Activated CD8-positive, alpha-beta T cell treated with anti-CD3 and anti-CD28 coated beads for 36 hours (primary cell): ENCODE results near the gene YIPF1. TPM values are rescaled to one million over a fixed set of nuclear protein-coding genes. Genes with fewer than 3 reads are reported as not detected.
A peak's percentile ranks its signal among the peaks of the same experiment; 100 is the strongest.
"Not testable (repeated sequence)": the region's sequence is repeated elsewhere in the genome, so short reads cannot be mapped to it uniquely, and the experiment has no call there.

Experiments
- ATAC-seq: fragments of 200-7000 bp; cut with Tn5 transposase; one replicate; pipeline ENCODE4 v1.10.0; 2021; ENCODE audit warnings: mild to moderate bottlenecking, moderate library complexity
- CTCF ChIA-PET: fragments of 350-600 bp; sonication (Branson Sonifier 250); formaldehyde crosslinking; loops from one replicate; lab custom pipeline; 2021; ENCODE audit warnings: antibody characterized with exemption; lab: Charles Lee
- POLR2A ChIA-PET: fragments of 350-600 bp; sonication (Branson Sonifier 250); formaldehyde crosslinking; loops from one replicate; lab custom pipeline; 2021; ENCODE audit warnings: antibody characterized with exemption; lab: Charles Lee
- DNase-seq: peaks from one replicate; pipeline ENCODE4 v3.0.0-alpha.2; 2020
- H3K27ac Mint-ChIP-seq: one replicate; pipeline ENCODE4 v1.8.0; 2021; ENCODE audit warnings: mild to moderate bottlenecking, mixed read lengths
- H3K27me3 Mint-ChIP-seq: one replicate; pipeline ENCODE4 v1.8.0; 2021; ENCODE audit warnings: mixed read lengths
- H3K36me3 Mint-ChIP-seq: one replicate; pipeline ENCODE4 v1.8.0; 2021; ENCODE audit warnings: low read depth, mixed read lengths
- H3K4me1 Mint-ChIP-seq: one replicate; pipeline ENCODE4 v1.8.0; 2021; ENCODE audit warnings: low read depth, mixed read lengths
- H3K4me3 Mint-ChIP-seq: one replicate; pipeline ENCODE4 v1.8.0; 2021; ENCODE audit warnings: mild to moderate bottlenecking, moderate library complexity, mixed read lengths
- H3K9me3 Mint-ChIP-seq: one replicate; pipeline ENCODE4 v1.8.0; 2021; ENCODE audit warnings: mixed read lengths
- intact Hi-C: fragments of 100-400 bp; cut with micrococcal nuclease; formaldehyde crosslinking; loops from one replicate; pipeline ENCODE4 v1.10.0; 2022
- total RNA-seq, 2 experiments: library from RNA; stranded (reverse); gene quantifications; one replicate each; pipeline ENCODE4 v1.2.3, GENCODE V29; 2021
- TF ChIP-seq, protein P1 (sequence below): fragments of 200-600 bp; IDR thresholded peaks from one replicate; pipeline ENCODE4 v1.8.0; 2022; ENCODE audit warnings: antibody characterized with exemption, mild to moderate bottlenecking

The YIPF1 gene
- total RNA-seq, 2 experiments from 2014 or later = 13.2 to 15.6 TPM

- peaks cover 48% of the 10 kb centered on the region for H3K36me3 Mint-ChIP-seq
- DNase-seq = no peak
- intact Hi-C loops = no loop called here
- peaks cover 5% of the 10 kb centered on the region for H3K4me1 Mint-ChIP-seq
- TF ChIP-seq, protein P1, sequence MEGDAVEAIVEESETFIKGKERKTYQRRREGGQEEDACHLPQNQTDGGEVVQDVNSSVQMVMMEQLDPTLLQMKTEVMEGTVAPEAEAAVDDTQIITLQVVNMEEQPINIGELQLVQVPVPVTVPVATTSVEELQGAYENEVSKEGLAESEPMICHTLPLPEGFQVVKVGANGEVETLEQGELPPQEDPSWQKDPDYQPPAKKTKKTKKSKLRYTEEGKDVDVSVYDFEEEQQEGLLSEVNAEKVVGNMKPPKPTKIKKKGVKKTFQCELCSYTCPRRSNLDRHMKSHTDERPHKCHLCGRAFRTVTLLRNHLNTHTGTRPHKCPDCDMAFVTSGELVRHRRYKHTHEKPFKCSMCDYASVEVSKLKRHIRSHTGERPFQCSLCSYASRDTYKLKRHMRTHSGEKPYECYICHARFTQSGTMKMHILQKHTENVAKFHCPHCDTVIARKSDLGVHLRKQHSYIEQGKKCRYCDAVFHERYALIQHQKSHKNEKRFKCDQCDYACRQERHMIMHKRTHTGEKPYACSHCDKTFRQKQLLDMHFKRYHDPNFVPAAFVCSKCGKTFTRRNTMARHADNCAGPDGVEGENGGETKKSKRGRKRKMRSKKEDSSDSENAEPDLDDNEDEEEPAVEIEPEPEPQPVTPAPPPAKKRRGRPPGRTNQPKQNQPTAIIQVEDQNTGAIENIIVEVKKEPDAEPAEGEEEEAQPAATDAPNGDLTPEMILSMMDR = no peak
- no peak overlapping the region for H3K27ac Mint-ChIP-seq
- no peak overlapping the region for H3K4me3 Mint-ChIP-seq
- CTCF ChIA-PET = interaction anchor here (1.5 kb wide), 1 partner anchor 8 kb away, joined by 7 read pairs; no protein-coding TSS in a partner anchor
- no peaks in the 10 kb centered on the region for H3K9me3 Mint-ChIP-seq
- POLR2A ChIA-PET = no interaction called here
- H3K27me3 Mint-ChIP-seq = no peaks in the 10 kb centered on the region
- no peak for ATAC-seq
Observed at GRCh38 chr1:53819387-53819786, 70.2 kb downstream of the YIPF1 start.

GRCh38 chr1:53816584-53816983 lies 73.0 kb downstream of the YIPF1 start:
- POLR2A ChIA-PET, intact Hi-C loops, CTCF ChIA-PET, H3K27ac Mint-ChIP-seq, H3K4me3 Mint-ChIP-seq, ATAC-seq, H3K4me1 Mint-ChIP-seq, H3K27me3 Mint-ChIP-seq, DNase-seq, H3K9me3 Mint-ChIP-seq: not testable (repeated sequence)
- peaks cover 65% of the 10 kb centered on the region for H3K36me3 Mint-ChIP-seq

DNA sequence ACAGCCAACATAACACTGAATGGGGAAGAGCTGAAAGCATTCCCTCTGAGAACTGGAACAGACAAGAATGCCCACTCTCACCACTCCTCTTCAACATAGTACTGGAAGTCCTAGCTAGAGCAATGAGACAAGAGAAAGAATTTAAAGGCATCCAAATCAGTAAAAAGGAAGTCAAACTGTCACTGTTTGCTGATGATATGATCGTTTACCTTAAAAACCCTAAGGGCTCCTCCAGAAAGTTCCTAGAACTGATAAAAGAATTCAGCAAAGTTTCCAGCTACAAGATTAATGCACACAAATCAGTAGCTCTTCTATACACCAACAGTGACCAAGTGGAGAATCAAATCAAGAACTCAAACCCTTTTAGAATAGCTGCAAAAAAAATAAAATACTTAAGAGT lies 74.1 kb downstream of the YIPF1 start:
- DNase-seq, H3K4me3 Mint-ChIP-seq, ATAC-seq, H3K4me1 Mint-ChIP-seq, H3K27ac Mint-ChIP-seq, intact Hi-C loops, H3K9me3 Mint-ChIP-seq, CTCF ChIA-PET, H3K27me3 Mint-ChIP-seq: not testable (repeated sequence)
- POLR2A ChIA-PET = interaction anchor here (0.6 kb wide), 1 partner anchor 36 kb away, joined by 3 read pairs; no protein-coding TSS in a partner anchor
- peaks cover 76% of the 10 kb centered on the region for H3K36me3 Mint-ChIP-seq

DNA sequence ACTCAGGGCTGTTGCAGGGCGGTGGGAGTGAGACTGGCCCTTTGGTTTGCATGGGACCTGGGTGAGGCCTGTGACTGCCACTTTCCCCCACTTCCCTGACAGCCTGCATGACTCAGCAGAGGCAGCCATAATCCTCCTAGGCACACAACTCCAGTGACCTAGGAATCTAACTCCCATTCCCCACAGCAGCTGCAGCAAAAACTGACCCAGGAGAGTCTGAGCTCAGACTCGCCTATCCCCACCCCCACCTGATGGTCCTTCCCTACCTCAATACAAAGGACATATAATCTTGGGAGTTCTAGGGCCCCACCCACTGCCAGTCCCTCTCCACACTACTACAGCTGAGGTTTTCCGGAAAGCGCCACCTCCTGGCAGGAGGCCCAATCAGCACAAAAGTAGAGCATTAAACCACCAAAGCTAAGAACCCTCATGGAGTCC lies 78.2 kb downstream of the YIPF1 start:
- Mint-ChIP-seq H3K4me3 (no peak overlapping the region), H3K27ac (no peak overlapping the region), H3K9me3 (no peaks in the 10 kb centered on the region), H3K4me1 (peaks cover 7% of the 10 kb centered on the region), H3K36me3 (peaks cover 73% of the 10 kb centered on the region), H3K27me3 (no peaks in the 10 kb centered on the region)
- ATAC-seq = no peak
- POLR2A ChIA-PET = interaction anchor here (1.3 to 1.4 kb wide), 2 partner anchors 12 to 15 kb away, joined by 3 read pairs; no protein-coding TSS in a partner anchor
- TF ChIP-seq, protein P1 = no peak
- peak; percentile 38 for DNase-seq
- CTCF ChIA-PET = interaction anchor here (1.0 to 2.3 kb wide), 6 partner anchors 9 to 66 kb away, joined by 3 to 8 read pairs (median 4); no protein-coding TSS in a partner anchor
- intact Hi-C loops = no loop called here

DNA sequence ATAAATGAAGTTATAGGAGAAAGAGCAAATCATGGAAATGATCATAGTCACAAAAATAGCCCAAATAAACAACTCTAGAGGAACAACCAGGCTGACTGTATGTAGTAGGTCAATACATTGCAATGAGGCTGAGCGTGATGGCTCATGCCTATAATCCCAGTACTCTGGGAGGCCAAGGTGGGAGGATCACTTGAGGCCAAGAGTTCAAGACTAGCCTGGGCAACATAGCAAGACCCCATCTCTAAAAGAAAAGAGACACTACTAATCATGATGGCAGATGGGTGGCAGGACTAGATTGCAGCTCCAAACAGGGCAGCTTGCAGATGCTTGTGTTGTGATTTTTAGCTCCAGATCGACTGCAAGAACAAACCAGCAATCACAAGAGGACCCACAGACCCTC lies 79.1 kb downstream of the YIPF1 start:
- DNase-seq (no peak), ATAC-seq (no peak)
- no peaks in the 10 kb centered on the region for H3K9me3 Mint-ChIP-seq
- ChIA-PET POLR2A (interaction anchor here (1.3 to 1.4 kb wide), 2 partner anchors 13 to 14 kb away, joined by 3 read pairs; no protein-coding TSS in a partner anchor), CTCF (interaction anchor here (1.0 to 2.3 kb wide), 6 partner anchors 9 to 65 kb away, joined by 3 to 8 read pairs (median 4); no protein-coding TSS in a partner anchor)
- H3K36me3 Mint-ChIP-seq = peaks cover 66% of the 10 kb centered on the region
- H3K27me3 Mint-ChIP-seq = no peaks in the 10 kb centered on the region
- TF ChIP-seq, protein P1 = no peak
- H3K4me3 Mint-ChIP-seq = no peak overlapping the region
- intact Hi-C loops = no loop called here
- H3K27ac Mint-ChIP-seq = peak overlapping the region; percentile 17
- peaks cover 5% of the 10 kb centered on the region for H3K4me1 Mint-ChIP-seq

DNA sequence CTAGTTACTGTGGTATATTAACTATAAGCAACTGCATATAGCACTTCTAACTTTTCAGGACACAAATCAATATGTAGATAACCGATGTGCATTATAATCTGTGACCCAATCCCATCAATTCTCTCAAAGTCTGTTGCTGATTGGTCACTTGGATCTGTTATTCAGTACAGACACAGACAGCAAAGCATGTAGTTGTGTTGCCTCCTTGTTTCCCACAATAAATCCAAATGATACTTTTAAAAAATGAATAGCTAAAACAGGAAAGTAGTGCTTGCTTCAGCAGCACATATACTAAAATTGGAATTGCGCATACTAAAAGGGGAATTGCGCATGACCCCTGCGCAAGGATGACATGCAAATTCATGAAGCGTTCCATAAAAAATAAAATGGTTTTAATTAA lies 79.6 kb downstream of the YIPF1 start:
- H3K27ac Mint-ChIP-seq = no peak overlapping the region
- peaks cover 61% of the 10 kb centered on the region for H3K36me3 Mint-ChIP-seq
- H3K9me3 Mint-ChIP-seq = no peaks in the 10 kb centered on the region
- ATAC-seq (no peak), DNase-seq (no peak)
- ChIA-PET CTCF (interaction anchor here (2.0 kb wide), 1 partner anchor 10 kb away, joined by 7 read pairs; no protein-coding TSS in a partner anchor), POLR2A (no interaction called here)
- no peaks in the 10 kb centered on the region for H3K27me3 Mint-ChIP-seq
- H3K4me1 Mint-ChIP-seq = peaks cover 5% of the 10 kb centered on the region
- H3K4me3 Mint-ChIP-seq = no peak overlapping the region
- TF ChIP-seq, protein P1 = no peak
- intact Hi-C loops = no loop called here
